ENCODE measurements around the gene STK32B.

- TF ChIP-seq POLR2A (IDR thresholded peaks at IDR 0.05; ENCODE audit: low read length) (no peak), GATA1 (IDR thresholded peaks at IDR 0.05; ENCODE audit: low read depth, low read length) (no peak)
Measured at GRCh38 chr4:5366009-5366386, 314.7 kb downstream of the STK32B start.
